ENCODE results near the gene CAMTA1.

CAMTA1 gene

DNA sequence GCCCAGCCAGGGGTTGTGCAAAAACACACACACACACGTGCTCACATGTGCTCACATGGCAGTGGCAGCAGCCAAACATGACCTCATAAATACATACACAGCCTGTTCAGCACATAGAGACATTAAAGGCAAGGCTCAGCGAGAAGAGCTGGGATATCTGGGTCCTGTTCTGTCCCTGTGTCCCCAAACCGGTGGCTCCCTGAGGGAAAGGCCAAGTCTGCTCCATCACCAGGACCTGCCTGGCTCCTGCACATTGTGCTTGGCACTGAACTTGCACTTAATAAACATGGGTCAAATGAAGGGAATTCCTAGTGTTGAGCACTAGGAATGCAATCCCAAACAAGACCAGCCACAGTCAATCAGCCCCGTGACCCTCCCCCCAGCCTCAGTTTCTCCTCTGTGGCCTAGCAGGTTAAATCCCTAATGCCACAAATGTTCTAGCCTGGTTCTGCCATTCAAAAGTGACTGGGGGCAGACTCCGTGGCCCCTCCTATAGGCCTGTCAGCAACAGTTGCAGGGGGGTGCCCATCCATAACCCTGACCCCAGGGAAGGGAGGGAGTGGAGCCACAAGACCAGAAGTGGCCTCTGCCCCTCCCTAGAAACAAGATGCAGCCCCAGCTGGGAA is 825.0 kb downstream of the CAMTA1 start:
- DNase-seq (ENCODE audit: low read depth in 2 of 2), result no peak

DNA sequence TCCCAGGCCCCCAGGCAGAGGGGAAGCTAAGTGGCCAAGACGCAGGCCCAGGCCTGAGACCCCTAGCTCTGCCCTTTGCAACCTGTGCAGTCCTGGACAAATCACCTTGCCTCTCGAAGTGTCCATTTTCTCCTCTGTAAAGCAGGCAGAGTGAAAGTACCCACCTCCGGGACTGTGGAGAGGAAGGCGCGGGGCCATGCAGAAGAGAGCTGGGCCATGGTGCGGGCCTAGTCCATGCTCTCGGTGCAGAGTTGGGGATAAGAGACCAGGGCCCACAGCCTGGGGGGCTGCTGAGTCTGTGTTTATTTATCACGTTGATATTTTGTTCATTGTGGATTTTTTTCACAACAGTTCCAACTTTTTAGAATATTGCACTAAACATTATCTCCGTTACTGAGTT is 825.7 kb downstream of the CAMTA1 start:
- no peak for DNase-seq (ENCODE audit: low read depth in 2 of 2)

DNA sequence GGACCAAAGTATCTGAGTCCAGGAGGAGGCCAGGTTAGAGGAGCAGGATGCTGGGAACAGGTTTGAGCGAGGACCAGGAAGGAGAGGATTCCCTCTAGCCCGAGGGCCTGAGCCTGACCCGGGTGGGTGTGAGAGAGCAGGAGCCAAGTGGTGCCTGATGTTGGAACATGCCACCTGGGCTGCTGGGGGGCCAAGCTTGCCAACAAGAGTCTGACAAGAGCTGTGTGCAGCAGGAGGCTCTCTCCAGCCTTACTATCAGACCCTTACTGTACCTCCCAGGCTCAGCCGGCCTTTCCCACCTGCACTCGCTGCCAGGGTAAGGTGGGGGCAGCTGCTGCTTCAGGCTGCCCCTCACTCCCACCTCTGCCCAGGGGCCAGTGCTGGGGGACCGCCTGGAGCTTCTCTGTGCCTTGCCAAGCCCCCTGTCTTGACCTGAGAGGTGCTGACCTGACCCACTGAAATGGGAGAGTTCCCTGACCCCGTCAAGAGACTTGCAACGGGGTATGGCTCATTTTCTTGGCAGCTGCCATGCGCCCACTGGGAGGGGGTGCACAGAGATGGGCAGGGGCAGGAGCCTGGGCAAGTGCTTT is 826.3 kb downstream of the CAMTA1 start:
- DNase-seq (ENCODE audit: low read depth in 2 of 2), result no peak

DNA sequence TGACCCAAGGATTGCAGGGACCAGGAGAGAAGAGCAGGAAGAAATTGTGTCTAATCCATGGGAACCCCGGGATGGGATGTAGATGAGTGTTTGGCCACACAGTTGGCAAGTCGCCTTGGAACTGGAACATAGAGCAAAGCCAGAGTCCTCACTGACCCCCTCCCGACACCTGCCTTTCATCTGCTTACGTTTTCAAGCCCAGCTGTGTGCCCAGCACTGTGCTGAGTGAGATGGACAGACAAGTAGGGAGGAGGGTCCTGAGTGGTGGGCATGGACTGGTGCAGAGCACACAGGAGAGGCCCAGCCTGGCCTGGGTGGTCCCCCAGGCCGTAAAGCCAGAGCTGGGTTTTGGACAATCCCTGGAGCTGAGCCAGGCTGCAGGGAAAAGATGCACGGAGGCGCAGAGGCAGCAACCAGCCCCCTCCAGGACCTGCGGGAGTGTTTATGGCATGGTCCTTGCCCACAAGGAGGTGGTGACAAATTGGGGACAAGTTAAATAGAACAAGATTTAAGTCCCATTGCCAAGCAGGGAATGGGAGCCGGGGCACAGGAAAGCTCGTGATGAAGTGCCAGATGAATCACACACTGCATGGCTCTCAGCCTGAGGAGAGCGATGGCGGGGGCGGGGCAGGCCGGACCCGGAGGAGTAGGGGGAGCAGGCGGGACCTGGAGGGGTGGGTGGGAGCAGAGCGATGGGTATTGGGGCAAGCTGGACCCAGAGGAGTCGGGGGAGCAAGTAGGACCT is 828.0 kb downstream of the CAMTA1 start:
- no peak for DNase-seq (ENCODE audit: low read depth in 2 of 2)

DNA sequence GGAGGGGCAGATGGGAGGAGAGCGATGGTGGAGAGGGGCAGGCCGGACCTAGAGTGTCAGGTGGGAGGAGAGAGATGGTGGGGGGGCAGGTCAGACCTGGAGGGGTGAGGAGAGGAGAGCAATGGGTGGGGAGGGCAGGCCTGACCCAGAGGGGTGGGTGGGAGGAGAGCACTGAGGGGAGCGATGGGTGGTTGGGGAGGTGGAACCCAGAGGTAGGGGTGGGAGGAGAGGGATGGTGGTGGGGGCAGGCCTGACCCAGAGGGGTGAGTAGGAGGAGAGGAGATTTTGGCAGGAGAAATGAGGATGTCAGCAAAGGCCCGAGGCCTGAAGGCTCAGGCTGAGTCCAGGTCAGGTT is 828.6 kb downstream of the CAMTA1 start:
- DNase-seq (ENCODE audit: low read depth in 2 of 2), result no peak

DNA sequence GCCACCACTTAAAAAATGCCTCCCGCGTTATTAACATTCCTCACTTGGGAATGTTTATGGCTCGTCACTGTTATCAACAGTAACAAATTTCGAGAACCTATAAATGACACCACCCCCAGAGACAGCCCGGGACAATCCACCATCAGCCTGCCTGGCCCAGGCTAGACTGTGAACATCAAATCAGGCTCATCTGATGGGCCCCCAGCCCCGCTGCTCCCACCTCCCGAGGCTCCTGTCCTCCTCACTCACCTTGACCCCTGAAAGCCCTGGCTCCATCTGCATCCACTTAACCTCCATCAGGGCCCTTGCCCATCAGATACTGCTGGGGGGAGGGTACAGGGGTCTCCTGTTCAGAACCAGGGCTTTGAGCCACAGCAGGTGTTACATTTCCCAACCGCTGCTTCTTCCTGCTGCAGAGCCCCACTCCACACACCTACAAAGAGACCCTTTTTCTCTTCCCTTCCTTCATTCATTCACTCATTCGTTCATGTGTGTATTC is 829.4 kb downstream of the CAMTA1 start:
- no peak for DNase-seq (ENCODE audit: low read depth in 2 of 2)

DNA sequence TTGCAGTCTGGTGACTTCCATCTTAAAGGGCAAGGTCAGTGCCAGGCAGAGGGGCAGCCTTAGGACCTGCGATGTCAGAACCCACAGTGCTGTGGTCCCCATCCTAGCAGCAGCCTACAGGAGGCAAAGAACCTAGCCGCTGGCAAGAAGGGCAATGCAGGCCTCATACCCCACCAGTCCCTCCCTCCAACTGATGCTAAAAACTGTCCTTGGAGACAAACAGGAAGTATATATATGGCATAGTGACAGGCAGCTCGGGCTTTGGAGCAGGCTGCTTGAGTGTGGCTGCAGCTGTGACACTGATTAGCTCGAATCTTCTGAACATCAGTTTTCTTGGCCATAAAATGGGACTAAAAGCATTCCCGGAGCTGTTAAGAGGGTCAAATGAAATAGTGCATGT is 829.9 kb downstream of the CAMTA1 start:
- DNase-seq (ENCODE audit: low read depth in 2 of 2), result no peak

DNA sequence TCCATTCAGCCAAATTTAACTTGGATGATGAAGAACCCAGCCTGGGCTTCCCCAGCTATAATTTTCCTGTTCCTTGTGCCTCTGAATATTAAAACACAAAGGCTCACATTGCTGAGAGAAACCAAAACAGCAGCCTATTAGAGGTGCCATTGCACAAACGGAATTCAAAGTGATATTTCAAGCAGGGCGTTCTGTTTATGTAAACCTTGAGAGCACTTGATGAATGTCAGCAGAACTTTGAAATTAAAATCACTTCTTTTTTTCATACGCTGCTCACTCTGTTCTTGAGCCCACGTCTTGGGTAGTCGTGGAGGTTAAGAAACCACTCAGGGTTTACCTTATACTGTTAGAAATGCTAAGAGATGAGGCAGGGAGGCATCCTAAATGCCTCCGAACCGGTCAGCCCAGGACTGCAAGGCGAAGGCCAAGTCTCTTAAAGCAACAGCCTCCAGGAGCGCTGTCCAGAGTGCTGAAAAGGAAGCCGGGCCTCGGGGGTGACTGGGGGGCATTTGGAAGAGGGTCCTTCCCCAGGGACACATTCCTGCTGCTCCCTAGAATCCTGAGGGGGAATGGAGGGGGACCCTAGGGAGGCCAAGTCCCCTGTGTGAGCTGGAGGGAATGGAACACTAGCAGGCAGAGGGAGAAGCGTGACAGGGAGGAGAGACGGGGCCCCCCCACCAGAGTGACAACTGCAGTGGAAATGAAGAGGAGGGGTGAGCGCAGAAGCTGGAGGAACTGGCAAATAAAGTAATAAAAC is 831.0 kb downstream of the CAMTA1 start:
- peak; percentile 1 to 2 for DNase-seq (ENCODE audit: low read depth in 2 of 2)

DNA sequence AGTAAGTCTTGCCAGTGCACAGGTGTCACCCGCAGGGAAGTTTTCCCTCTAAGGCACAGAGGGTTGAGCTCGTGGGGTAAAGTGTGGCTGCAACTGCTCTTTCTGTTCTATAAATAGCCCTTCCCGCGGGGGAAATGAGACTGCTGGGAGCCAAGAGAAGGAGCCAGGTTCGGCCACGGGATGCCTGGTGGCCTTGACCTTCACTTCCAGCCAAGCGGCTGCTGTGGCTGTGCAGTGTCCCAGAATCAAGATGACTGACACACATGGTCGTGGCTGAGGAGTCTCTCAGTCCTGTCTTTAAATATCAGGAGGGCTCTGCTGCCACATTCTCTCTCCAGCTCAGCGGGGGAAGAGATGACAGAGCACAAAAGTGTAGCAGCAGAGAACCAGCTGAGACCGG is 831.7 kb downstream of the CAMTA1 start:
- DNase-seq (ENCODE audit: low read depth in 2 of 2), result no peak

DNA sequence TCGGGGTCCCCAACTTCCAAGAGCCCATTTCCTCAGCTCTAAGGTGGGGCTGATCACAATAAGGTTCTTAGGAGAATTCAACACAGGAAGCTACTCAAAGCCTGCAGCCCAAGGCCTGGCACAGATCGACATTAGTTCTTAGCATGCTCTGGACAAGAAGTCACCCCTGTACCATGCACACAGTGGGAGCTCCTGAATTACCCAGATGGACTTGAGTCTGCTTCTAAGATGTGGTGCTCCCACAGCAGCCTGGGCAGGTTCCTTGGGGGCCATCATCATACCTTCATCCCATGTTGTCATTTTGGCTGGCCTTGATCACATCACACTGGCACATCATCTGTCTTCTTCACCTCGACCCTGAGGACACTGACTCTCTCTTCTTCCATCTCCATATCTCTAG is 832.6 kb downstream of the CAMTA1 start:
- DNase-seq (ENCODE audit: low read depth in 2 of 2), result no peak

DNA sequence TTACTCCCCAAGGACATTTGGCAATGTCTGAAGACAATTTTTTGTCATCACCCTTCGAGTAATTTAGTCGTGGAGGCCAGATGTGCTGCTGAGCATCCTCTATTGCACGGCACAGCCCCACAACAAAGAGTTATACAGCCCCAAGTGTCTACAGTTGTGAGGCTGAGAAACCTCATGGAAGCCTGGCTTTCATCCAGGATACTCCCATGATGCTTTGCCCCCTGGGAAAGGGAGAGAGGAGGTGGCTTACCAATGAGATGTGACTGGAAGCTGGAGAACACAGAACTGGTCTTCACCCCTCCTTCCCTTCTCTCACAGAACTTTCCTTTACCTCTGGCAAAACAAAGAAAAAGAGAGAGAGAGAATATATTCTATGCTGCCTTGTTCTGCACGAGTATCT is 834.9 kb downstream of the CAMTA1 start:
- no peak for DNase-seq (ENCODE audit: low read depth in 2 of 2)

DNA sequence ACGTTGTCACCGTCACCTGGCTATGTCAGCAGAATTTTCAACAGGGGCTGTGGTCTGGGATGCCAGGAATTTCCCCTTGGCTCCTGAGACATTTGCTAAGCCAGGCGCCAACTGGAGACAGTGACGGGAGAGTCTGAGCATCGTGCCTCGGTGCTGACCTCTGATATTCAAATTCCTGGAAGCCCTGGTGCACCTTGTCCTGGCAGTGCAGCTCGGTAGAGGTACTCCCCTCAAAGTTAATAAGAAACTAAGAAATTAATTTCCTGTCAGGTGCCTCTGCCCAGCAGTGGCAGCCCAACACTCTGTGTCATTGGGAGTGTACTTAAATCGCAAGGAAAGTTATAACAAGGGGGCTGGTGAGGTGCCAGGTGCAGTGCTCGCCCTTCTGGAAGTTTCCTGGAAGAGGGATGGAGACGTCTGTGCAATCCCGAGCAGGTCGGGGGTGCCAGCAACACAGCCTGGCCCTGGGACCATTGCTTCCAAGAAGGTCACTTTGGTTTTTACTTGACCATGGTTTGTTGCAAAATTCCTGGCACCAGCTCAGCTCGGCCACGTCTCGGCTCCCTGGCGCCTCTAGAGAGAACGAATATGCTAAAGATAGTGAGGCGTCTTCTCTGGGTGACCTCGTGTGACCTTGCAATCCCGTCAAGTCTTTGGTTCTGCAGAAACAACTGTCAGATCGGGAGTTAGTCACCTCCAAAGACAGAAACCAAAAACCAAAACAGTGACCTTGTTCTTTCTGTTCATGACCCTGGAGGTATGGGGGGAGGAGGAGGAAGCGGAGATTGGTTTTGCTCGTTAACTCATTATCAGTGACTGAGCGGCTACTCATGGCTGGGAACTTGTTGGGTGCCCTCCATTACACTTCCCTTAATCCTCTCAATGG is 836.3 kb downstream of the CAMTA1 start:
- no peak for DNase-seq (ENCODE audit: low read depth in 2 of 2)

DNA sequence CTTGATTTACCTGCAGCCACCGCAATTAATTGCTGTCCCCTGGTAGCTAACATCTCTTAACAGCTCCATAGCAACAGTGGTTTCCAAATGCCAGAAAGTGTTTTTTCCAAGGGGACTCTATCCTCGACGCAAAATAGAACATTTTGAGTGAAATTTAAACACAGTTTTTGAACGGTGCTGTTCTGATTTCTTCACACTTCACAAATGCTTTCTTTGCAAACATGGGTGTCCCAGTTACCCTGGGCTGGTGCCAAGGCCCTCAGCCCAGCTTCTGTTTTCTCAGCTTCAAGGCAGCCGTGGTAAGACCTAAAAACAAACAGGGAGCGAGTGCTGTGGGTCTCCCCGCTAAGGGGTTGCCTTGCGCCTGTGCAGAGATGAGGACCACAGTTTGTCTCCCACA is 838.6 kb downstream of the CAMTA1 start:
- DNase-seq (ENCODE audit: low read depth in 2 of 2), result no peak

DNA sequence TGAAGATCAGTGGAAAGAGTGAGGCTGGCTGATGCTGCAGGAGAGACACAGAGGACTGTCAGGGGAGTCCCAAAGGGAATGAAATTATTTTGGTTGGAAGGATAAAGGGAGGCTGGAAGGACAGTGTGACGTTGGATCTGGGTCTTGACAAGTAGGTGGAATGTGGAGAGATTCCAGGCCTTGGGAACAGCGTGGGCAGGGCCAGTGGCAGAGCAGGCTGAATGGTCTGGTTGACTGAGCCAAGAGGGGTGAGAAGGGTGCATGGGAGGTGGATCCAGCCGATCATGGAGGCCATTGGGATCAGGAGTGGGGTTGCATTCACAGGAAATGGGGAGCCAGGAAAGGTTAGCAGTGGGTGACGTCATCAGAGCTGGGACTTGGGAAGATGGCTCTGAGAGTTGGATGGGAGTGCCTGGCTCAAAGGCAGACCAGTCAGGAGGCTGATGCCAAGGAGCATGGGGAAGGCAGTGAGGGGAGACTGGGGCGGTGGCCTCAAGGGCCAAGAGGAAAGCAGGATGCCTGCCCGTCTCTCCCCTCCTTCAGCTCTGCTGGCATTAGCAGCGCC is 839.6 kb downstream of the CAMTA1 start:
- no peak for DNase-seq (ENCODE audit: low read depth in 2 of 2)

DNA sequence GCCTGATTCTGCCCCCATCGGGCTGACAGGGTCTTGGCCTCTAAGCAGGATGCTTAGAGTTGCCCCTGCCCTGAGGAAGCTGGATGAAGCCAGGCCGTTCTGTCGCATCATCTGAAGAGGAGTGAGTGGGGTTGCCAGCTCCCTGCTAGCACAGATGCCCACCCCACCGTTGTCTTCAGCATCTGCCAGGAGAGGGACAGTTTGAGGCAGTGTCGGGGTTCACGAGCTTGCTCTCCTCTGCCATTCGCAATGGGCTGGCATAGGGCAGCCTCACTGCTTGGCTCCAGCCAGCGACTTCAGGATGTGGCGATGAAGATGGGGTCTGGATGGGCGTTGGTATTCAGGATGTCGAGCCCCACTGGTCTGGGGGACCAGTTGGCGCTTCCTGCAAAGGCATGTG is 840.1 kb downstream of the CAMTA1 start:
- DNase-seq (ENCODE audit: low read depth in 2 of 2), result no peak

DNA sequence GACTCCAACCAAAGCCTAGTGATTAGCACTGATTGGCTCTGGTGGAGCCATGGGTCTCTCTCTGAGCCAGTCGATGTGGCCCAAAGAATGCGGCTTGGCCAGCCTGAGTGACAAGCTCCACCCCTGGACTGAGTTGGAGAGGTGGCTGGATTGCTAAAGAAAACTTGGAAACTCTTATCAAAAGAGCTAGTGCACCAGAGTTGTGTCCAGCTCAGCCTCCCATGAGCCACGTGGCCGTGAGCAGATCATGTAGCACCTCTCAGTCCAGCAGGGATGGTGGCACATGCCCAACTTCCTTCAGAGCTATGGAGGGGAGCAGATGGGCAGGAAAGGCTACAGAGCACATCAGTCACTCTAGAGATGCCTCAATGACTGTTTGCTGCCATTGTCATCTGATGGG is 843.0 kb downstream of the CAMTA1 start:
- no peak for DNase-seq (ENCODE audit: low read depth in 2 of 2)

DNA sequence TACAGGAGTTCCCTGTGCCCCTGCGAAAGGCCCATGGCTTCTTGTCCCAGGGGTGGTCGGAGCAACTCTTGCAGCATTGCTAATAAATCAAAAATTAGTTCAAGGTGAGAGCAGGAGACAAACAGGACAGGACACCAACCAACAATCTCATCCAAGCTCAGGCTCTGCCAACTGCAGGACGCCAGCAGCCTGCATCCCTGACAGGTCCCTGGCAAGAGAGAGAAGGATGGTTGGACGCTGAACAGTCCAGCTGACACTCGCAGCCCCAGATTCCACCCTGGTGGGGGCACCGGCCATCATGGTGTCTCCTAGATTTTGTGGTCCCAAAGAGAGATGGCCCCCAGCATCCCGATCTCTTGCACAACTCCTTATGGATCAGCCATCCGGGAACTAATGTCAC is 843.8 kb downstream of the CAMTA1 start:
- DNase-seq (ENCODE audit: low read depth in 2 of 2), result no peak

DNA sequence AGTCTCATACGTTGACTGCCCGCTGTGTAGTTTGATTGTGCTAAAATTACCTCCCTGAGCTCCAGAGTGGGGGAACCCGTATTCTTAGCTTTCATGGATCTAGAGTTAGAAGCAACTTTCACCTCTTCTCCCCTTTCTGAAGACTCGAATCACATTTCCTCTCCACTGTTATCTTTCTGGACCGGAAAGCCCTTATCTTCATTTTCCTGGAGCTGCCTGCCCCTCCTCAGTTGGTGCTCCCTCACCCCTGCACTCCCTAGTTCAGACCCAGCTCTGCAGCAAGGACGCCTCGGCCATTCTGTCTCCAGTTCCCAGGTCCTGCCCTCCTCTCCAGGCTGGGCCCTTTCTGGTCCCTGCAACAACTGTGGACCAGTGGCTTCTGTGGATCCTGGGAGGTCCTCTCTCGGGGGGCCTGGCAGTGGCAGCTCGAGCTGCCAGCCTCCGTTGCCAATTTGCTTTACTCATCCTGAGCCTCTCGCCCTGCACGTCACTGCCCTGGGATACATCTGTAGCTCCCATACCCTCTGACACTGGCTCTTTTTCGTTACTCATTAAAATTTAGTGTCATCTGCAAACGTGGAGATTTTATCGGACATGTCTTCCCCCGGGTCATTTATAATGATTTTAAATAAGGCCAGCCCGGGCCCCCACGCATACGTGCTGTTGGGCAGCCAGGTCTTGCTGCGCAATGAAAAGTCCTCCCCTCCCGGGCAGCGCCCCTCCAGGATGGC is 844.4 kb downstream of the CAMTA1 start:
- no peak for DNase-seq (ENCODE audit: low read depth in 2 of 2)

DNA sequence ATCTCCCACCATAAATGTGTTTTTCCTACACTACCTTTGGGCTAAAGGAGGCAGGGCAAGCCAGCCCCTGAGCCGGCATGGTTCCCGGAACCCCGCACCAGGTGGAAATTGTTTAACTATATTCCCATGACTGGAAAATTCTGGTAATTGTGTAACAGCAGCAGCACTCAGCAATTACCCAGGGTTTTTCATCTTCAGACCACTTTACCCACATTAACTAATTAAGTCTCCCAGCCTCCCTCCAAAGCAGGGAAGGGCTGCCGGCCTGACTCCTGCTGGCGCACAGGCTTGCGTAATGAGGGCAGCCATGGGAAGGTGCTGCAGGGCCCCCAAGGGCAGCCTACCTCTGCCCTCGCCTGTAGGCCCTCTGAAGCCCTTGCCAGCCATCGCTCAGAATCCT is 845.1 kb downstream of the CAMTA1 start:
- DNase-seq (ENCODE audit: low read depth in 2 of 2), result no peak

DNA sequence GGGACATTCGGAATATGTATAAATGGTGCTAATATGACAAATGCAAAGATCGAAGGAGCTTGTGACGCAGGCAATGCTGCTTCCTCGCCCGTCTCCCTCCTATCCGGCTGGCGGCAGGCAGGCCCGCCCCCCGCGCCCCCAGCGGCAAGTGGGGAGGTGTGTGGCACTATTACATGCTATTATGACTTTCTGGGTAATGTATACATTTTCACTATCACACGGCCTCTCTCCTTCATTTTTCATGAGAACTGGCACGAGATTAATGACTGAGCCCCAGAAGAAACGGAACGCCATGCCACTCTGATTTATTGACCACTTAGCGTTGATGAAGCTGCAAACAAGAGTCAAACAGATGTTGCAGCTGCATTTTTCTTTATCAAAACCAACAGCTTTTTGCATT is 846.9 kb downstream of the CAMTA1 start:
- DNase-seq (ENCODE audit: low read depth in 2 of 2), result no peak

DNA sequence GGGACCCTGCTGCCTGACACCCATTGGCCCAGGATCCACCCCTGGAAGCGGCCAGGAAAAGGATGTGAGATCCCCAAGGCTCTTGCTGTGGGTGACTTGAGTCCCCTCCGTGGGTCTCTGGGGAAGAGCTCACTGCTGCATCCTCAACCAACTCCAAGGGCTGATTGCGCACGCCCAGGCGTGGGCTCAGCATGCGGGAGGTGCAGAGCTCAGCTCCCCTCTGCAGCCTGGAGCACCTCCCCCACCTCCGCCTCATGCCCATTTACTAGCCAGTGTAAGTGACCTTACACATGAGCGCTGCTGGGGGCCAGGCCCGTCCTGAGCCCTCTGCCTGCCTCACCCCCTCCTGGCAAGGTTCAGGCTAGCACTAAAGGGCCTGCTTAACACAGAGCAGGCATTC is 847.4 kb downstream of the CAMTA1 start:
- DNase-seq (ENCODE audit: low read depth in 2 of 2), result no peak
